IPS-15b (cell line): ENCODE results near the gene SPSB2.

Source experiments
- H3K27me3 ChIP-seq: one replicate; pipeline ENCODE4 v1.6.1; 2013; ENCODE audit warnings: low read length; ENCODE audit not compliant: control insufficient read depth, insufficient read depth
- H3K36me3 ChIP-seq: one replicate; pipeline ENCODE4 v1.6.1; 2013; ENCODE audit warnings: low read length; ENCODE audit not compliant: control insufficient read depth, insufficient read depth
- H3K4me1 ChIP-seq: one replicate; pipeline ENCODE4 v1.6.1; 2013; ENCODE audit warnings: mild to moderate bottlenecking, low read length; ENCODE audit not compliant: control insufficient read depth, insufficient read depth
- H3K4me3 ChIP-seq: one replicate; pipeline ENCODE4 v1.5.1; 2013; ENCODE audit warnings: low read depth, low read length
- H3K9ac ChIP-seq: one replicate; pipeline ENCODE4 v1.6.1; 2013; ENCODE audit warnings: low read depth, mild to moderate bottlenecking, low read length
- H3K9me3 ChIP-seq: one replicate; pipeline ENCODE4 v1.6.1; 2013; ENCODE audit warnings: mild to moderate bottlenecking, low read length; ENCODE audit not compliant: control insufficient read depth, insufficient read depth

SPSB2 gene

GRCh38 chr12:6852651-6853354 lies 20.3 kb downstream of the SPSB2 start:
- peak overlapping the region; percentile 100 for H3K4me3 ChIP-seq
- H3K4me1 ChIP-seq = peaks cover 4% of the 10 kb centered on the region
- H3K9me3 ChIP-seq = no peaks in the 10 kb centered on the region
- no peaks in the 10 kb centered on the region for H3K27me3 ChIP-seq
- H3K36me3 ChIP-seq = peaks cover 33% of the 10 kb centered on the region
- H3K9ac ChIP-seq = peak overlapping the region; percentile 55

- Histone ChIP-seq H3K9ac (peak within 1 kb of the TSS; percentile 89), H3K4me1 (peaks cover 4% of the 10 kb centered on the region), H3K9me3 (no peaks in the 10 kb centered on the region), H3K4me3 (peak within 1 kb of the TSS; percentile 100), H3K36me3 (peaks cover 30% of the 10 kb centered on the region), H3K27me3 (no peaks in the 10 kb centered on the region)
Measured at GRCh38 chr12:6851921-6852650, 21.0 kb downstream of the SPSB2 start, which contains the start of gene USP5. Gene USP5 (plus strand): TSS chr12:6852150. CDS start chr12:6852180, 30 bp downstream.

GRCh38 chr12:6851153-6851920 lies 21.8 kb downstream of the SPSB2 start, which contains the start of gene CDCA3:
Gene CDCA3 (minus strand): TSS chr12:6851286. CDS start chr12:6850952, 334 bp downstream.
- Histone ChIP-seq H3K36me3 (peaks cover 30% of the 10 kb centered on the region), H3K9me3 (no peaks in the 10 kb centered on the region), H3K4me1 (peaks cover 4% of the 10 kb centered on the region), H3K4me3 (peak within 1 kb of the TSS; percentile 100), H3K9ac (peak within 1 kb of the TSS; percentile 89), H3K27me3 (no peaks in the 10 kb centered on the region)

GRCh38 chr12:6850796-6851152 lies 22.3 kb downstream of the SPSB2 start:
- no peaks in the 10 kb centered on the region for H3K27me3 ChIP-seq
- peak overlapping the region; percentile 100 for H3K4me3 ChIP-seq
- H3K36me3 ChIP-seq = peaks cover 30% of the 10 kb centered on the region
- peak overlapping the region; percentile 71 for H3K9ac ChIP-seq
- peaks cover 4% of the 10 kb centered on the region for H3K4me1 ChIP-seq
- no peaks in the 10 kb centered on the region for H3K9me3 ChIP-seq

GRCh38 chr12:6849976-6850560 lies 23.0 kb downstream of the SPSB2 start:
- no peaks in the 10 kb centered on the region for H3K27me3 ChIP-seq
- H3K9me3 ChIP-seq = no peaks in the 10 kb centered on the region
- peak overlapping the region; percentile 100 for H3K4me3 ChIP-seq
- peak overlapping the region; percentile 71 for H3K9ac ChIP-seq
- peaks cover 34% of the 10 kb centered on the region for H3K36me3 ChIP-seq
- peaks cover 4% of the 10 kb centered on the region for H3K4me1 ChIP-seq

GRCh38 chr12:6849427-6849826 lies 23.7 kb downstream of the SPSB2 start:
- Histone ChIP-seq H3K27me3 (no peaks in the 10 kb centered on the region), H3K4me1 (peaks cover 4% of the 10 kb centered on the region), H3K9ac (no peak overlapping the region)

GRCh38 chr12:6847676-6848075 lies 25.4 kb downstream of the SPSB2 start:
- Histone ChIP-seq H3K36me3 (peaks cover 52% of the 10 kb centered on the region), H3K9me3 (no peaks in the 10 kb centered on the region), H3K9ac (no peak overlapping the region), H3K4me3 (no peak overlapping the region), H3K4me1 (no peaks in the 10 kb centered on the region), H3K27me3 (no peaks in the 10 kb centered on the region)

More at GRCh38 chr12:6849427-6849826, 23.7 kb downstream of the SPSB2 start:
- H3K4me3 ChIP-seq = no peak overlapping the region
- H3K9me3 ChIP-seq = no peaks in the 10 kb centered on the region
- peaks cover 40% of the 10 kb centered on the region for H3K36me3 ChIP-seq

GRCh38 chr12:6846316-6846869 lies 26.7 kb downstream of the SPSB2 start:
- no peaks in the 10 kb centered on the region for H3K27me3 ChIP-seq
- peaks cover 50% of the 10 kb centered on the region for H3K36me3 ChIP-seq
- no peaks in the 10 kb centered on the region for H3K4me1 ChIP-seq
- no peak overlapping the region for H3K9ac ChIP-seq
- H3K9me3 ChIP-seq = no peaks in the 10 kb centered on the region
- H3K4me3 ChIP-seq = no peak overlapping the region

- Histone ChIP-seq H3K9me3 (no peaks in the 10 kb centered on the region), H3K4me1 (no peaks in the 10 kb centered on the region), H3K9ac (no peak overlapping the region), H3K36me3 (peaks cover 50% of the 10 kb centered on the region), H3K4me3 (no peak overlapping the region), H3K27me3 (no peaks in the 10 kb centered on the region)
Measured at GRCh38 chr12:6845395-6845794, 27.7 kb downstream of the SPSB2 start.

GRCh38 chr12:6843118-6843902 lies 29.8 kb downstream of the SPSB2 start:
- no peaks in the 10 kb centered on the region for H3K9me3 ChIP-seq
- no peak overlapping the region for H3K4me3 ChIP-seq
- H3K36me3 ChIP-seq = peaks cover 59% of the 10 kb centered on the region
- H3K4me1 ChIP-seq = no peaks in the 10 kb centered on the region
- H3K27me3 ChIP-seq = no peaks in the 10 kb centered on the region
- H3K9ac ChIP-seq = no peak overlapping the region
